ENCODE measurements around the gene GPR146. TPM values are rescaled to one million over a fixed set of nuclear protein-coding genes. Genes with fewer than 3 reads are reported as not detected.
A peak's percentile ranks its signal among the peaks of the same experiment; 100 is the strongest.

GPR146 gene
- total and polyA plus RNA-seq, 2 of the 13 experiments (the other 11 are each of a cell fraction or from before 2014, with no cell fraction given) = 2.0 to 15.9 TPM

DNA sequence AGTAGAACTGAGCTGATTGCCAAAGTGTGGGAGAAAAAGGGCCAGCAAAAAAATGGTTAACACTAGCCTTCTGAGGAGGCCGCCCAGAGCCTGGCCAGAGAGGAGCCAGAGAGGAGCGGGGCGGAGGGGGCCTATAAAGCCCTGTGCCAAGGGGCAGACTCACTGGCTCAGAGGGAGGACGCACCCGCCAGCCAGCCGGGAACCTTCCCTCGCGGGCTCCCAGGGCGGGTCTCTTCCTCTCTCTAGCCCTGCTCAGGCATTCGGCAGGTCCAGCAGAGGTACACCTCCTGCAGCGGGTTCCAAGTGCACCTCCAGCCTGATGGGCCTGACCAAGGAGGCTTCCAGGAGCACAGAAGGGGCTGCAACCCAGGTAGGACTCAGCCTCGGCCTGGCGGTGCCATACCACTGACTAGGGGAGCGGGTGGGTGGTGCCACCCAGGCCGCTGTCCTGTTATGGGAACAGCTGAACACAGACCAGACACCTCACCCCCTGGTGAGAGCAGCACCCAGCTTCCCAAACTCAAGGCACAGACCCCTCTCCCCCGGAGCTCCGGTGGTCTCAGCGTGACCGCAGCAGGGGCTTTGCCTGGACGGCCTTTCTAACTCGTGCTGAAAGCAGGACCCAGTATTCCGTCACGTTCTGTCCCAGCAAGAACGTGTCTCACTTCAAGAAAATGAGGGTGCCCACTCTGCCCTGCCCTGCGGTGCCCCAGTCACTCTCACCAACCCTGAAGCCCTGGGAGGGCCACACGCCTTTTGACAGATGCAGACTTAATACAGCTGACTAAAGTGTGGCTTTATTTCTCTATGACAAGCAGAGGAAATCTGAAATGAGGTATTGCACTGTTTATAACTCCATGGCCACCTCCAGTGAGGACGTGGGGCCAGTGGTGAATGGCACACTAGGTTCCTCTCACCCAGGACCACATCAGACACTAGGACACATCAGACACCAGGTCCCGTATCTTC is 43.9 kb downstream of the GPR146 start, which contains the start of gene GPER1 (continued):
- TF ChIP-seq, protein P1, sequence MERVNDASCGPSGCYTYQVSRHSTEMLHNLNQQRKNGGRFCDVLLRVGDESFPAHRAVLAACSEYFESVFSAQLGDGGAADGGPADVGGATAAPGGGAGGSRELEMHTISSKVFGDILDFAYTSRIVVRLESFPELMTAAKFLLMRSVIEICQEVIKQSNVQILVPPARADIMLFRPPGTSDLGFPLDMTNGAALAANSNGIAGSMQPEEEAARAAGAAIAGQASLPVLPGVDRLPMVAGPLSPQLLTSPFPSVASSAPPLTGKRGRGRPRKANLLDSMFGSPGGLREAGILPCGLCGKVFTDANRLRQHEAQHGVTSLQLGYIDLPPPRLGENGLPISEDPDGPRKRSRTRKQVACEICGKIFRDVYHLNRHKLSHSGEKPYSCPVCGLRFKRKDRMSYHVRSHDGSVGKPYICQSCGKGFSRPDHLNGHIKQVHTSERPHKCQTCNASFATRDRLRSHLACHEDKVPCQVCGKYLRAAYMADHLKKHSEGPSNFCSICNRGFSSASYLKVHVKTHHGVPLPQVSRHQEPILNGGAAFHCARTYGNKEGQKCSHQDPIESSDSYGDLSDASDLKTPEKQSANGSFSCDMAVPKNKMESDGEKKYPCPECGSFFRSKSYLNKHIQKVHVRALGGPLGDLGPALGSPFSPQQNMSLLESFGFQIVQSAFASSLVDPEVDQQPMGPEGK (CRISPR knock-in tag; IDR thresholded peaks at IDR 0.05) = peak; percentile 68
- peak; percentile 97 for TF ChIP-seq ZNF263 (CRISPR knock-in tag; IDR thresholded peaks at IDR 0.05)
- no peak for TF ChIP-seq ZNF333 (CRISPR knock-in tag; IDR thresholded peaks at IDR 0.05; ENCODE audit: borderline replicate concordance)
- TF ChIP-seq, protein P2, sequence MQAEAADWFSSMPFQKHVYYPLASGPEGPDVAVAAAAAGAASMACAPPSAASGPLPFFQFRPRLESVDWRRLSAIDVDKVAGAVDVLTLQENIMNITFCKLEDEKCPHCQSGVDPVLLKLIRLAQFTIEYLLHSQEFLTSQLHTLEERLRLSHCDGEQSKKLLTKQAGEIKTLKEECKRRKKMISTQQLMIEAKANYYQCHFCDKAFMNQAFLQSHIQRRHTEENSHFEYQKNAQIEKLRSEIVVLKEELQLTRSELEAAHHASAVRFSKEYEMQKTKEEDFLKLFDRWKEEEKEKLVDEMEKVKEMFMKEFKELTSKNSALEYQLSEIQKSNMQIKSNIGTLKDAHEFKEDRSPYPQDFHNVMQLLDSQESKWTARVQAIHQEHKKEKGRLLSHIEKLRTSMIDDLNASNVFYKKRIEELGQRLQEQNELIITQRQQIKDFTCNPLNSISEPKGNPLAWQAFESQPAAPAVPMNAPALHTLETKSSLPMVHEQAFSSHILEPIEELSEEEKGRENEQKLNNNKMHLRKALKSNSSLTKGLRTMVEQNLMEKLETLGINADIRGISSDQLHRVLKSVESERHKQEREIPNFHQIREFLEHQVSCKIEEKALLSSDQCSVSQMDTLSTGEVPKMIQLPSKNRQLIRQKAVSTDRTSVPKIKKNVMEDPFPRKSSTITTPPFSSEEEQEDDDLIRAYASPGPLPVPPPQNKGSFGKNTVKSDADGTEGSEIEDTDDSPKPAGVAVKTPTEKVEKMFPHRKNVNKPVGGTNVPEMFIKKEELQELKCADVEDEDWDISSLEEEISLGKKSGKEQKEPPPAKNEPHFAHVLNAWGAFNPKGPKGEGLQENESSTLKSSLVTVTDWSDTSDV (CRISPR knock-in tag; IDR thresholded peaks at IDR 0.05) = 0 out of 2 replicates have a peak, but pooled peaks have one; percentile 41
- TF ChIP-seq TGIF2 (CRISPR knock-in tag; IDR thresholded peaks at IDR 0.05) = peak; percentile 19; the same call in 1 of the 2 replicates
- peak; percentile 23; the same call in 1 of the 2 replicates for TF ChIP-seq KAT7 (CRISPR knock-in tag; IDR thresholded peaks at IDR 0.05; ENCODE audit: borderline replicate concordance)
- TF ChIP-seq ZNF317 (CRISPR knock-in tag; IDR thresholded peaks at IDR 0.05) = no peak; the same call in 1 of the 2 replicates
- 0 out of 2 replicates have a peak, but pooled peaks have one; percentile 43 for TF ChIP-seq SAFB2 (CRISPR knock-in tag; IDR thresholded peaks at IDR 0.05; ENCODE audit: borderline replicate concordance, low read depth)
- 0 out of 2 replicates have a peak, but pooled peaks have one; percentile 58 for TF ChIP-seq ZNF180 (CRISPR knock-in tag; IDR thresholded peaks at IDR 0.05; ENCODE audit: borderline replicate concordance, low read depth)
- no peak for TF ChIP-seq ZNF549 (CRISPR knock-in tag; IDR thresholded peaks at IDR 0.05)
- TF ChIP-seq SOX6 (IDR thresholded peaks at IDR 0.05) = no peak
- TF ChIP-seq SOX6 (CRISPR knock-in tag; IDR thresholded peaks at IDR 0.05) = no peak
- no peak for TF ChIP-seq RFXANK (CRISPR knock-in tag; IDR thresholded peaks at IDR 0.05)
- TF ChIP-seq GTF2F1 (IDR thresholded peaks at IDR 0.05; ENCODE audit: low read length) = no peak
- 0 out of 2 replicates have a peak, but pooled peaks have one; percentile 22 for TF ChIP-seq ZNF83 (CRISPR knock-in tag; IDR thresholded peaks at IDR 0.05; ENCODE audit: borderline replicate concordance)
- TF ChIP-seq ISL2 (CRISPR knock-in tag; IDR thresholded peaks at IDR 0.05) = 0 out of 2 replicates have a peak, but pooled peaks have one; percentile 40
- no peak for TF ChIP-seq ZMAT3 (CRISPR knock-in tag; conservative IDR thresholded peaks at IDR 0.05)
- TF ChIP-seq, protein P3, sequence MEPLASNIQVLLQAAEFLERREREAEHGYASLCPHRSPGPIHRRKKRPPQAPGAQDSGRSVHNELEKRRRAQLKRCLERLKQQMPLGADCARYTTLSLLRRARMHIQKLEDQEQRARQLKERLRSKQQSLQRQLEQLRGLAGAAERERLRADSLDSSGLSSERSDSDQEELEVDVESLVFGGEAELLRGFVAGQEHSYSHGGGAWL (CRISPR knock-in tag; IDR thresholded peaks at IDR 0.05) = 0 out of 2 replicates have a peak, but pooled peaks have one; percentile 38
- TF ChIP-seq HNRNPL (IDR thresholded peaks at IDR 0.05; ENCODE audit: low read depth, low read length) = peak; percentile 97
- TF ChIP-seq, protein P4, sequence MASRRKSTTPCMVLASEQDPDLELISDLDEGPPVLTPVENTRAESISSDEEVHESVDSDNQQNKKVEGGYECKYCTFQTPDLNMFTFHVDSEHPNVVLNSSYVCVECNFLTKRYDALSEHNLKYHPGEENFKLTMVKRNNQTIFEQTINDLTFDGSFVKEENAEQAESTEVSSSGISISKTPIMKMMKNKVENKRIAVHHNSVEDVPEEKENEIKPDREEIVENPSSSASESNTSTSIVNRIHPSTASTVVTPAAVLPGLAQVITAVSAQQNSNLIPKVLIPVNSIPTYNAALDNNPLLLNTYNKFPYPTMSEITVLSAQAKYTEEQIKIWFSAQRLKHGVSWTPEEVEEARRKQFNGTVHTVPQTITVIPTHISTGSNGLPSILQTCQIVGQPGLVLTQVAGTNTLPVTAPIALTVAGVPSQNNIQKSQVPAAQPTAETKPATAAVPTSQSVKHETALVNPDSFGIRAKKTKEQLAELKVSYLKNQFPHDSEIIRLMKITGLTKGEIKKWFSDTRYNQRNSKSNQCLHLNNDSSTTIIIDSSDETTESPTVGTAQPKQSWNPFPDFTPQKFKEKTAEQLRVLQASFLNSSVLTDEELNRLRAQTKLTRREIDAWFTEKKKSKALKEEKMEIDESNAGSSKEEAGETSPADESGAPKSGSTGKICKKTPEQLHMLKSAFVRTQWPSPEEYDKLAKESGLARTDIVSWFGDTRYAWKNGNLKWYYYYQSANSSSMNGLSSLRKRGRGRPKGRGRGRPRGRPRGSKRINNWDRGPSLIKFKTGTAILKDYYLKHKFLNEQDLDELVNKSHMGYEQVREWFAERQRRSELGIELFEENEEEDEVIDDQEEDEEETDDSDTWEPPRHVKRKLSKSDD (CRISPR knock-in tag; IDR thresholded peaks at IDR 0.05; ENCODE audit: low read depth) = no peak
- 0 out of 2 replicates have a peak, but pooled peaks have one; percentile 62 for TF ChIP-seq DR1 (CRISPR knock-in tag; IDR thresholded peaks at IDR 0.05)
- peak; percentile 35; the same call in 1 of the 2 replicates for TF ChIP-seq ZNF768 (CRISPR knock-in tag; IDR thresholded peaks at IDR 0.05)

All from HepG2 (cell line).